Uterus (tissue), 2 donors: ENCODE measurements around the gene SRRT.

Experiments used
- CTCF ChIP-seq, 4 experiments: fragments of 200-600 bp in 2 of 4; fragments of 450-650 bp in 2 of 4; sonication (generic) in 2 of 4; IDR thresholded peaks; one replicate each; pipeline ENCODE4 v1.5.1; 2016 to 2019; ENCODE audit warnings: antibody characterized with exemption in 4 of 4, mild to moderate bottlenecking in 2 of 4, moderate library complexity in 1 of 4
- POLR2A ChIP-seq, 2 donors: fragments of 450-650 bp; IDR thresholded peaks; one replicate each; pipeline ENCODE4 v1.6.1; 2016; ENCODE audit warnings: antibody characterized with exemption in 2 of 2, mild to moderate bottlenecking in 1 of 2, moderate library complexity in 1 of 2

DNA sequence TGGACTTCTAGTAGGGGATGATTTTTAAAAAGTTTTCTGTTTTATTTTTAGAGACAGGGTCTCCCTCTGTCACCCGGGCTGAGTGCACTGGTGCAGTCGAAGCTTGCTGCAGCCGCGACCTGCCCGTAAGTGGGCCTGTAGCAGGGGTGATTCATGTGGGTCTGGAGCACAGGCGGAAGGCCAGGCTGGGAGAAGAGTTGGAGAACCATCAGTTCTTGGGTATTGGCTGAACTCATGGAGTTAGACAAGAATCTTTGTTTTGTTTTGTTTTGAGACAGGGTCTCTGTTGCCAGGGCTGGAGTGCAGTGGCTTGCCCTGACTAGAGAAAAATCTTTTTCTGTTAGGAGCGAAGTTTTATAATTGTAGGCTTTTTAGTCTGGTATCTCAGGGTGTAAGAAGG lies 5.7 kb downstream of the SRRT start:
- TF ChIP-seq CTCF (IDR thresholded peaks at IDR 0.05) (no peak), POLR2A (IDR thresholded peaks at IDR 0.05) (no peak)
